HT1080 (cell line): ENCODE results near the gene EIF3B. TPM values are rescaled to one million over a fixed set of nuclear protein-coding genes. Genes with fewer than 3 reads are reported as not detected.
"Not testable (repeated sequence)": the region's sequence is repeated elsewhere in the genome, so short reads cannot be mapped to it uniquely, and the experiment has no call there.

Source experiments
- DNase-seq: peaks from one replicate; pipeline ENCODE4 v3.0.0-alpha.2; 2015; ENCODE audit warnings: low read depth
- total RNA-seq: library from RNA; depleted of rRNA; stranded (reverse); fragments of >200 nt; shearing (Covaris generic); gene quantifications from 2 replicates; pipeline ENCODE4 v1.2.3, GENCODE V29; 2014

EIF3B gene
- total RNA-seq, 1 experiment from 2014 or later = 248 TPM

- peak; percentile 95 for DNase-seq
These were observed 45.4 kb downstream of the EIF3B start for GRCh38 chr7:2399848-2400587.

DNA sequence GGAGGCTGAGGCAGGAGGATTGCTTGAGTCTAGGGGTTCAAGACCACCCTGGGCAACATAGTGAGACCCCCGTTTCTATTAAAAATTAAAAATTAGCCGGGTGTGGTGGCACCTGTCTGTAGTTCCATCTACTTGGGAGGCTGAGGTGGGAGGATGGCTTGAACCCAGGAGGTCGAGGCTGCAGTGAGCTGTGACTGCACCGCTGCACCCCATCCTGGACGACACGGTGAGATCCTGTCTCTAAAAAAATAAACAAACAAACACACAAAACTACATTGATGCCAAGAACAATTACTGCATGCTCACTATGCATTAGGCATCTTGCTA is 48.0 kb downstream of the EIF3B start:
- DNase-seq = no peak

- DNase-seq = peak; percentile 83
These were observed 48.5 kb downstream of the EIF3B start, which contains the start of gene CHST12 for GRCh38 chr7:2403014-2403717. Gene CHST12 (plus strand): TSS chr7:2403611. CDS start chr7:2432640, 29,029 bp downstream.

- DNase-seq = peak; percentile 31
These were observed 49.4 kb downstream of the EIF3B start for GRCh38 chr7:2403718-2404648.

- DNase-seq = no peak
These were observed 50.1 kb downstream of the EIF3B start for GRCh38 chr7:2404714-2405119.

GRCh38 chr7:2405201-2405600 is 50.6 kb downstream of the EIF3B start:
- DNase-seq = no peak

- DNase-seq = no peak
These were observed 51.1 kb downstream of the EIF3B start for GRCh38 chr7:2405601-2406345.

DNA sequence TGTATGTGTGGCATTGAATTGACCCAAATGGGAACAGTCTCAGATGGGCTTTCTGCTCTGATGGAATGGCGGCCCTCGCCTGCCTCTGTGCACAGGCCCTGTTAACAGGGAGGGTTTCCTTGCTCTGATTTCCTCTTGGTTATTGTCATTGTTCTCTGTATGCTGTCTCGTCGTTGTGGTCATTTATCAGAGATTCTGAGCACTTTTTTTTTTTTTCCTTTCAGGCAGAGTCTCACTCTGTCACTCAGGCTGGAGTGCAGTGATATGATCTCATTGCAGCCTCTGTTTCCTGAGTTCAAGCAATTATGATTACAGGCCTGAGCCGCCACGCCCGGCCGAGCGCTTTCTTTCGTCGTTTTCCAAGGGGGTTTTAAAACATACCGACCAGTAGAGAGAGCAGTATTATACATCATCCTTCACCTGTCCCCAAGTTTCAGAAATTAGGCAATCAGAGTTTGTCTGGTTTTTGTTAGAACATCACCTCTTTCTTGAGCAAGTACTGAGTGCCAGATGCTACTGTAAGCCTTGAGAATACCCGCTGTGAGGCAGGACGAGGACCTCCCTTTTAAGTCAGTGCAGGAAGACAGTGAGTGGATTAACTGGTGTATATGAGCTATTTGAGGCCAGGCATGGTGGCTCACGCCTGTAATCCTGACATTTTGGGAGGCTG is 55.3 kb downstream of the EIF3B start:
- no peak for DNase-seq

- DNase-seq = no peak
These were observed 56.4 kb downstream of the EIF3B start for GRCh38 chr7:2411049-2411448.

DNA sequence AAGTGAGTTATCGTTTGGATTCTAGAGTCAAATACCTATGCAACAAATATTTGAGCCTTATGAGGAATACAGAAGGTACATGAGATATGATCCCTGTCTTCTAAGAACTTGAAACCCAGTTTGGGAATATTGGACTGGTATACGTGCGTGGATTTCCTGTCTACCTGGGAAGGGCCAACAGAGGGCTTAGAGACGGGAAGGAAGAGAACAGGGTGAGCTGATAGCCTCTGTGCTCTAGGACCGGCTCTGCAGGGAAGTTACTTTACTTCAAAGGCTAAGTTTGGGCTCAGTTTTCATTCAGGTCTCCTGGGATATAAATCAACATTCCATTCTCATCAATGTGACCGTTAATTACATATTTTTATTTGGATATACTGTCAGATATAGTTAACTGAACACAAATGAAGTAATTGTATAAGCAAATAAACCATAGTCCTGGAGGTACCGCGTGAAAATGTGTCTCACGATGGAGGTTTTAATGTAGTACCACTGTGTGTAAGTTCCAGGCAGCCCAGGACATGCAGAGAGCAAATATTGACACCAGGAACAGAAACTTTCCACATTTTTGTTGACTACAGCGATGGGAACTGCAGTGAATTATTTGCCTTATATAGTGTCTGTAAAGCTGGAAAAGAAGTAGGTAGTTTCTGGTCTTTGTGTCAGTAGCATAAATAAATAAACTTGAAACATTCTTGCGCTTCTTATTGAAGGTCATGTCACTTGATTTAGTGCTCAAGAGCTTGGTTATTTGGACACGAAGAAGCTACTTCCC is 57.4 kb downstream of the EIF3B start:
- no peak for DNase-seq

DNA sequence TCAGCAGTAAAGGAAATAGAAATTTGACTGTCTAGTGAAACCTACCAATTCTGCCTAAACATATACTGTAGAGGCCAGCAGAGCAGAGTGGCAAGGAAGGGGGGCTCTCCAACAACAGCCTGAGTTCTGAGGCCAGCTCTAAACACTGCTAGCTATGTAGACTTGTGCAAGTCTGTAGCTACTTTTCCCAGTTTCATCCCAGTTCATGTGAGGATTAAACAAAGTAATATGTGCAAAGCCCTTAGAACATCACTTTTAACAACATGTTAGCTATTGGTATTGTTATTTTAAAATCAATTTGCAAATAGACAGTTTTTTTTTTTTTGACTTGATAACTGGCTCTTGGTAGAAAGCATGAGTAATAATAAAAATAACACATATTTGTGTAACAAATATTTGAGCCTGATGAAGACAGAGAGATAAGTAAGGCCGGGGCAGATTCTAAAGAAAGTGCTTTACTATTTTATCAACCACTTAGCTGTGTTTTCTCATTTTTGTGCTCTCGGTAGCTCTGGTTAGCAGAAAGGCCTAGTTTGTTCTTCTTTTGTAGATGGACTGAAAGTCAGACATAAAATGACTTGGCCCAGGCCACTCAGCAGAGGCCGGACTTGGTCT is 58.1 kb downstream of the EIF3B start:
- DNase-seq = no peak

GRCh38 chr7:2416063-2416462 is 61.4 kb downstream of the EIF3B start:
- no peak for DNase-seq

- DNase-seq = no peak
These were observed 62.0 kb downstream of the EIF3B start for GRCh38 chr7:2416650-2417049.

DNA sequence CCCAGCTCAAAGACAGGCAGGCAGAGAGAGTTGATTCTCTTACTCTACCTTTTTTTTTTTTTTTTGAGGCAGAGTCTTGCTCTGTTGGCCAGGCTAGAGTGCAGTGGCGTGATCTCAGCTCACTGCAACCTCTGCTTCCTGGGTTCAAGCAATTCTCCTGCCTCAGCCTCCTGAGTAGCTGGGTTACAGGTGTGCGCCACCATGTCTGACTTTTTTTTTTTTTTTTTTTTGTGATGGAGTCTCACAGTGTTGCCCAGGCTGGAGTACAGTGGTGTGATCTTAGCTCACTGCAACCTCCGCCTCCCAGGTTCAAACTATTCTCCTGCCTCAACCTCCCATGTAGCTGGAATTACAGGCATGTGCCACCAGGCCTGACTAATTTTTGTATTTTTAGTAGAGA is 62.6 kb downstream of the EIF3B start:
- not testable (repeated sequence) for DNase-seq

DNA sequence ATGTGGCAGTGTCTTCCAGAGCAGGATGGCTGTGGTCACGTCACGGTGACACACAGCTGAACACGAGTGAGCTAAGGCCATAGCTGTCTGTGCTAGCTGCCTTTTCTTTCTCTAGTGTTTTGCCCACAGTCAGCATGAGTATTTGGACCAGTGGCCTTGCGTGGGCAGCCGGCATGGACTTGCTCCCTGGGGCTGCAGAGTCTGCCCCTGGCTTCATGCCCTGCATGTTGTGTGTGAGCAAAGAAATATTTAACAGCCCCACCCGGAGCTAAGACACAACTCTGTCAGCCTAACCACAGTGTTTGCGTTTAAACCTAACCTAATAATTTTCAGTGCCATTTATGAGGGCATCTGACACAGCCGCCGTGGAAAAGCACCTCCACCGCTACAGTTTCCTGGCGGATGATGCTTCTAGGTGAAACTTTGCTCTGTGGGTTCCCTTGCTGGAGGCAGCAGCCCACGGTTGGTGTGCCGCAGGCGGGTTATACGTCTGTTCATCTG is 63.4 kb downstream of the EIF3B start:
- no peak for DNase-seq

- no peak for DNase-seq
These were observed 65.7 kb downstream of the EIF3B start for GRCh38 chr7:2420216-2420933.

GRCh38 chr7:2421943-2422310 is 67.3 kb downstream of the EIF3B start:
- DNase-seq = no peak

DNA sequence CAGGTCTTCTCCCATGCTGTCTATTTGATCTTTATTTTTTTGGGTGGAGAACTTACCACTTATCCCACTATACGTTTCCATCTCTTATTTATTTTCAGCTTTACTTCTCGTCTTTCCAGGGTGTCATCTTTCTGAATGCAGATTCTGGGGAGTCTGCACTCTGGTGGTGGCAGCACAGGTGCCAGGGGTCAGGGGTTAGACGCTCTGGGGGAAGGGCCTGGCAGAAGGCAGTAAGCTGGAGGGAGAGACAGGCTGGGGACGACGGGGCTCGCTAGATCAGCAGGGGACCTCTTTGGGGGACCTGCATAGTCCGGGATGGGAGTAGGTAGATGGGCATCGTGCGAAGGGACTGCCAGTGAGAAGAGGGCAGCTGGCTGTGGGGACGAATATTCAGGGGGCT is 71.1 kb downstream of the EIF3B start:
- no peak for DNase-seq
